GM12891 (cell line): ENCODE measurements around the gene SMG6.

Experiments used
- POLR2A ChIP-seq: IDR thresholded peaks from 2 replicates; pipeline ENCODE4 v1.6.1; 2011; ENCODE audit warnings: low read depth, low read length, control low read depth
- POLR2AphosphoS5 ChIP-seq: IDR thresholded peaks from 2 replicates; pipeline ENCODE4 v1.6.1; 2011; ENCODE audit warnings: low read depth, low read length, control low read depth
- SPI1 ChIP-seq: IDR thresholded peaks from 2 replicates; pipeline ENCODE4 v1.6.1; 2011; ENCODE audit warnings: low read depth, low read length, control low read depth
- TAF1 ChIP-seq: IDR thresholded peaks from 2 replicates; pipeline ENCODE4 v1.6.1; 2011; ENCODE audit warnings: low read depth, low read length, control low read depth

DNA sequence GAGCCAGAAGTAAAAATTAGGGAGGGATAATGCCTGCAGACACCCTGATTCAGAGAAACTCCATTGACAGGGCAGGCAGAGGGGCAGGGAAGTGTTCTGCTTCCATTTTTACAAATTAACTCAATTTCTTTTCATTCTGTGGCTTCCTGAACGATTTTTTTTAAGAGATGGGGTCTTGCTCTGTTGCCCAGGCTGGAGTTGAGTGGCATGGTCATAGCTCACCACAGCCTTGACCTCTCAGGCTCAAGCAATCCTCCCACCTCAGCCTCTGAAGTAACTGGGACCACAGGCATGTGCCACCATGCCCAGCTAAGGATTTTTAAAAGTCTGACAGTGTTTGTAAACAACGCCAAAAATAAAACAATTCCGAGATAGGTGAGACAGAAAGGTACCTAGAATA lies 99.8 kb downstream of the SMG6 start:
- TF ChIP-seq POLR2AphosphoS5 (no peak), POLR2A (no peak), SPI1 (no peak), TAF1 (no peak)
